Right lobe of liver (tissue), 4 donors: ENCODE results near the gene ALLC.

ENCODE experiments used
- CTCF ChIP-seq, 4 donors: fragments of 200-600 bp in 3 of 4; fragments of 450-650 bp in 1 of 4; IDR thresholded peaks; one replicate each; pipeline versions ENCODE4 v1.5.1 to v1.8.0; 2016 to 2022; ENCODE audit warnings: antibody characterized with exemption in 4 of 4, mild to moderate bottlenecking in 2 of 4
- POLR2A ChIP-seq: fragments of 450-650 bp; IDR thresholded peaks from one replicate; pipeline ENCODE4 v1.6.1; 2017; ENCODE audit warnings: antibody characterized with exemption, mild to moderate bottlenecking
- donor health status: DM: no; HTN: no; CAD: no.
- donor health status: DM: no; HTN: no; CAD: no.
- donor health status: DM: no; HTN: yes; CAD: no.

GRCh38 chr2:3704692-3705091 lies 46.7 kb downstream of the ALLC start:
- TF ChIP-seq CTCF (IDR thresholded peaks at IDR 0.05) = no peak
- no peak for TF ChIP-seq POLR2A
